H9 (cell line): ENCODE results near the gene MYO5C. TPM values are rescaled to one million over a fixed set of nuclear protein-coding genes. Genes with fewer than 3 reads are reported as not detected.

ENCODE experiments used
- DNase-seq: peaks from one replicate; pipeline ENCODE4 v3.0.0-alpha.2; 2017
- H2AFZ ChIP-seq: one replicate; pipeline ENCODE4 v1.6.1; 2013; ENCODE audit warnings: mild to moderate bottlenecking, low read length, control low read depth, moderate library complexity
- H2AK5ac ChIP-seq: 2 replicates; pipeline ENCODE4 v1.6.1; 2013; ENCODE audit warnings: low read length, control low read depth, mixed read lengths; ENCODE audit not compliant: insufficient read length
- H2BK120ac ChIP-seq: one replicate; pipeline ENCODE4 v1.6.1; 2013; ENCODE audit warnings: low read depth, mild to moderate bottlenecking, low read length, control low read depth, inconsistent platforms; ENCODE audit not compliant: poor library complexity, severe bottlenecking
- H2BK12ac ChIP-seq: 2 replicates; pipeline ENCODE4 v1.6.1; 2013; ENCODE audit warnings: low read length, control low read depth, mixed read lengths, low read depth; ENCODE audit not compliant: insufficient read length
- H2BK15ac ChIP-seq: 2 replicates; pipeline ENCODE4 v1.6.1; 2013; ENCODE audit warnings: low read depth, low read length, control low read depth
- H2BK20ac ChIP-seq: one replicate; pipeline ENCODE4 v1.6.1; 2013; ENCODE audit warnings: low read depth, mild to moderate bottlenecking, low read length, control low read depth, inconsistent platforms; ENCODE audit not compliant: poor library complexity, severe bottlenecking
- H2BK5ac ChIP-seq: 2 replicates; pipeline ENCODE4 v1.6.1; 2013; ENCODE audit warnings: low read length, control low read depth, mixed read lengths; ENCODE audit not compliant: insufficient read length
- H3K14ac ChIP-seq: 2 replicates; pipeline ENCODE4 v1.6.1; 2013; ENCODE audit warnings: low read length, control low read depth; ENCODE audit not compliant: insufficient read depth
- H3K18ac ChIP-seq: 2 replicates; pipeline ENCODE4 v1.6.1; 2013; ENCODE audit warnings: low read depth, mild to moderate bottlenecking, mixed read lengths, low read length, control low read depth; ENCODE audit not compliant: insufficient read length
- H3K23ac ChIP-seq: 2 replicates; pipeline ENCODE4 v1.6.1; 2013; ENCODE audit warnings: low read length, control low read depth, mixed read lengths, low read depth; ENCODE audit not compliant: insufficient read length
- H3K23me2 ChIP-seq: 2 replicates; pipeline ENCODE4 v1.6.1; 2013; ENCODE audit warnings: low read depth, mild to moderate bottlenecking, mixed read lengths, low read length, control low read depth; ENCODE audit not compliant: insufficient read length, poor library complexity, severe bottlenecking
- H3K27ac ChIP-seq: 2 replicates; pipeline ENCODE4 v1.5.1; 2013; ENCODE audit warnings: low read length, control low read depth, mixed read lengths, low read depth; ENCODE audit not compliant: insufficient read length
- H3K27me3 ChIP-seq: 2 replicates; pipeline ENCODE4 v1.6.1; 2013; ENCODE audit warnings: low read length, control low read depth, inconsistent platforms; ENCODE audit not compliant: insufficient read depth
- H3K4ac ChIP-seq: 2 replicates; pipeline ENCODE4 v1.6.1; 2013; ENCODE audit warnings: low read depth, mild to moderate bottlenecking, control low read depth, inconsistent platforms, low read length, moderate library complexity
- H3K4me1 ChIP-seq: 2 replicates; pipeline ENCODE4 v1.6.1; 2013; ENCODE audit warnings: low read length, control low read depth, inconsistent platforms; ENCODE audit not compliant: insufficient read depth
- H3K4me2 ChIP-seq: 2 replicates; pipeline ENCODE4 v1.6.1; 2013; ENCODE audit warnings: low read length, control low read depth, mixed read lengths; ENCODE audit not compliant: insufficient read length, insufficient read depth
- H3K56ac ChIP-seq: 2 replicates; pipeline ENCODE4 v1.6.1; 2013; ENCODE audit warnings: low read depth, mild to moderate bottlenecking, mixed read lengths, low read length, control low read depth; ENCODE audit not compliant: insufficient read length
- H3K79me1 ChIP-seq: 2 replicates; pipeline ENCODE4 v1.6.1; 2013; ENCODE audit warnings: low read depth, mild to moderate bottlenecking, moderate library complexity, low read length, control low read depth, inconsistent platforms; ENCODE audit not compliant: insufficient read depth, poor library complexity, severe bottlenecking
- H3K79me2 ChIP-seq: 2 replicates; pipeline ENCODE4 v1.6.1; 2013; ENCODE audit warnings: low read length, control low read depth, inconsistent platforms; ENCODE audit not compliant: insufficient read depth
- H3K9ac ChIP-seq: 2 replicates; pipeline ENCODE4 v1.6.1; 2013; ENCODE audit warnings: low read length, control low read depth, mixed read lengths; ENCODE audit not compliant: insufficient read length; ENCODE audit errors: extremely low read depth
- H3K9me3 ChIP-seq: one replicate; pipeline ENCODE4 v1.6.1; 2013; ENCODE audit warnings: low read depth, low read length, inconsistent platforms; ENCODE audit not compliant: control insufficient read depth
- H3T11ph ChIP-seq: one replicate; pipeline ENCODE4 v1.6.1; 2013; ENCODE audit warnings: mild to moderate bottlenecking, low read length, control low read depth, inconsistent platforms
- H4K20me1 ChIP-seq: one replicate; pipeline ENCODE4 v1.6.1; 2013; ENCODE audit not compliant: control insufficient read depth, insufficient read length, insufficient read depth
- H4K5ac ChIP-seq: 2 replicates; pipeline ENCODE4 v1.6.1; 2013; ENCODE audit warnings: low read depth, mild to moderate bottlenecking, mixed read lengths, low read length, control low read depth; ENCODE audit not compliant: insufficient read length
- H4K8ac ChIP-seq: replicated peaks from 2 replicates; pipeline ENCODE4 v1.6.1; 2013; ENCODE audit warnings: low read length, control low read depth, mixed read lengths, low read depth; ENCODE audit not compliant: insufficient read length
- H4K91ac ChIP-seq: 2 replicates; pipeline ENCODE4 v1.6.1; 2013; ENCODE audit warnings: low read depth, mild to moderate bottlenecking, moderate library complexity, mixed read lengths, low read length, control low read depth; ENCODE audit not compliant: insufficient read length
- H3K27ac Mint-ChIP-seq, 3 experiments: 2 replicates in 2 of 3; 3 replicates in 1 of 3; pipeline ENCODE4 v1.8.0; 2020 to 2021; ENCODE audit warnings: mixed read lengths in 3 of 3, mild to moderate bottlenecking in 1 of 3, moderate library complexity in 1 of 3
- H3K27me3 Mint-ChIP-seq: 2 replicates; pipeline ENCODE4 v1.8.0; 2021; ENCODE audit warnings: low read depth, mild to moderate bottlenecking, moderate library complexity, mixed read lengths
- H3K36me3 Mint-ChIP-seq, 3 experiments: 2 replicates in 2 of 3; 3 replicates in 1 of 3; pipeline ENCODE4 v1.8.0; 2020 to 2021; ENCODE audit warnings: low read depth in 3 of 3, mixed read lengths in 3 of 3; ENCODE audit not compliant: insufficient read depth in 1 of 3
- H3K4me1 Mint-ChIP-seq, 2 experiments: 2 replicates each; pipeline ENCODE4 v1.8.0; 2020; ENCODE audit warnings: mixed read lengths in 2 of 2
- H3K4me3 Mint-ChIP-seq, 2 experiments: 2 replicates in 1 of 2; 3 replicates in 1 of 2; pipeline ENCODE4 v1.8.0; 2020 to 2021; ENCODE audit warnings: mild to moderate bottlenecking in 2 of 2, mixed read lengths in 2 of 2, moderate library complexity in 1 of 2
- H3K9me3 Mint-ChIP-seq, 2 experiments: 2 replicates in 1 of 2; 3 replicates in 1 of 2; pipeline ENCODE4 v1.8.0; 2020; ENCODE audit warnings: mild to moderate bottlenecking in 2 of 2, mixed read lengths in 2 of 2, moderate library complexity in 1 of 2
- WGBS: extraction: QIAGEN DNeasy Blood & Tissue Kit; methylation state at CpG from one replicate; pipeline ENCODE4 v1.1.7; 2013; ENCODE audit warnings: missing lambda C conversion rate, low lambda C conversion rate, mixed read lengths; ENCODE audit not compliant: insufficient read length; ENCODE audit errors: extremely low coverage; 5-methylcytosine and 5-hydroxymethylcytosine counted together
- total RNA-seq: library from RNA; stranded (reverse); gene quantifications from 2 replicates; pipeline ENCODE4 v1.2.1, GENCODE V29; 2021
- TF ChIP-seq, protein P1 (sequence below): fragments of 200-600 bp; sonication (generic); conservative IDR thresholded peaks from 3 replicates; pipeline ENCODE4 v1.8.0; 2021; ENCODE audit warnings: antibody characterized with exemption, mild to moderate bottlenecking

Gene MYO5C
- total RNA-seq, 1 experiment from 2014 or later, result 22.2 TPM

- Histone ChIP-seq H2AK5ac (peak overlapping the region; percentile 15), H4K20me1 (no peaks in the 10 kb centered on the region), H3K18ac (peak overlapping the region; percentile 98), H3K4me1 (peaks cover 12% of the 10 kb centered on the region; the same call in 1 of the 2 replicates), H3K14ac (peak overlapping the region; percentile 95), H3K4ac (peak overlapping the region; percentile 70), H3K56ac (no peak overlapping the region), H4K91ac (peak overlapping the region; percentile 94), H3K9me3 (no peaks in the 10 kb centered on the region), H3K9ac (no peak overlapping the region), H2BK12ac (peak overlapping the region; percentile 90), H2BK120ac (peak overlapping the region; percentile 74), H4K5ac (peak overlapping the region; percentile 63), H2BK15ac (no peak overlapping the region), H3T11ph (peak overlapping the region; percentile 36), H2BK5ac (no peak overlapping the region), H3K4me2 (no peak overlapping the region), H3K23me2 (no peaks in the 10 kb centered on the region), H4K8ac (peak overlapping the region; percentile 41), H2AFZ (no peak overlapping the region), H3K23ac (no peak overlapping the region), H2BK20ac (no peak overlapping the region), H3K79me1 (no peaks in the 10 kb centered on the region), H3K27me3 (no peaks in the 10 kb centered on the region), H3K27ac (peak overlapping the region; percentile 20), H3K79me2 (no peaks in the 10 kb centered on the region)
- WGBS, result no CpG with 5 or more reads among the region's 10 CpGs
- Mint-ChIP-seq H3K4me1 (peaks cover 66 to 72% of the 10 kb centered on the region in 2 experiments), H3K9me3 (no peaks in the 10 kb centered on the region), H3K36me3 (peaks cover 6 to 38% (median 35%) of the 10 kb centered on the region in 3 experiments), H3K27ac (peak overlapping the region; percentile 67 to 99 (median 88); a peak in 4 of 7 replicates), H3K27me3 (no peaks in the 10 kb centered on the region), H3K4me3 (no peak overlapping the region)
- DNase-seq, result no peak
- TF ChIP-seq, protein P1, sequence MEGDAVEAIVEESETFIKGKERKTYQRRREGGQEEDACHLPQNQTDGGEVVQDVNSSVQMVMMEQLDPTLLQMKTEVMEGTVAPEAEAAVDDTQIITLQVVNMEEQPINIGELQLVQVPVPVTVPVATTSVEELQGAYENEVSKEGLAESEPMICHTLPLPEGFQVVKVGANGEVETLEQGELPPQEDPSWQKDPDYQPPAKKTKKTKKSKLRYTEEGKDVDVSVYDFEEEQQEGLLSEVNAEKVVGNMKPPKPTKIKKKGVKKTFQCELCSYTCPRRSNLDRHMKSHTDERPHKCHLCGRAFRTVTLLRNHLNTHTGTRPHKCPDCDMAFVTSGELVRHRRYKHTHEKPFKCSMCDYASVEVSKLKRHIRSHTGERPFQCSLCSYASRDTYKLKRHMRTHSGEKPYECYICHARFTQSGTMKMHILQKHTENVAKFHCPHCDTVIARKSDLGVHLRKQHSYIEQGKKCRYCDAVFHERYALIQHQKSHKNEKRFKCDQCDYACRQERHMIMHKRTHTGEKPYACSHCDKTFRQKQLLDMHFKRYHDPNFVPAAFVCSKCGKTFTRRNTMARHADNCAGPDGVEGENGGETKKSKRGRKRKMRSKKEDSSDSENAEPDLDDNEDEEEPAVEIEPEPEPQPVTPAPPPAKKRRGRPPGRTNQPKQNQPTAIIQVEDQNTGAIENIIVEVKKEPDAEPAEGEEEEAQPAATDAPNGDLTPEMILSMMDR, result no peak
Measured at GRCh38 chr15:52261026-52261425, 34.6 kb downstream of the MYO5C start.
